ENCODE measurements around the gene POLR3C.

The POLR3C gene

GRCh38 chr1:145878724-145879123 lies 54.7 kb downstream of the POLR3C start:
- Histone ChIP-seq H3K27me3 (ENCODE audit: insufficient read depth, low read depth) (peaks cover 15% of the 10 kb centered on the region; the same call in 1 of the 2 replicates), H3K27ac (no peak overlapping the region), H3K4me1 (ENCODE audit: low read depth, poor library complexity, severe bottlenecking) (peaks cover 7% of the 10 kb centered on the region), H3K9ac (no peak overlapping the region), H2AFZ (ENCODE audit: low read depth) (no peak overlapping the region), H3K4me2 (no peak overlapping the region), H4K20me1 (ENCODE audit: insufficient read depth) (no peaks in the 10 kb centered on the region), H3K4me3 (IDR thresholded peaks at IDR 0.05; ENCODE audit: insufficient read depth, low read depth, low read length) (no peak overlapping the region), H3K79me2 (ENCODE audit: insufficient read depth, low read depth) (no peaks in the 10 kb centered on the region), H3K36me3 (ENCODE audit: insufficient read depth) (no peaks in the 10 kb centered on the region)
- no peak for TF ChIP-seq CTCF (conservative IDR thresholded peaks at IDR 0.05; ENCODE audit: low read depth, low read length)

GRCh38 chr1:145879775-145880174 lies 55.8 kb downstream of the POLR3C start:
- Histone ChIP-seq H3K79me2 (ENCODE audit: insufficient read depth, low read depth) (no peaks in the 10 kb centered on the region), H3K9ac (no peak overlapping the region), H3K36me3 (ENCODE audit: insufficient read depth) (no peaks in the 10 kb centered on the region), H3K27me3 (ENCODE audit: insufficient read depth, low read depth) (peaks cover 26% of the 10 kb centered on the region), H3K4me1 (ENCODE audit: low read depth, poor library complexity, severe bottlenecking) (peaks cover 7% of the 10 kb centered on the region), H3K4me2 (no peak overlapping the region), H3K27ac (no peak overlapping the region), H2AFZ (ENCODE audit: low read depth) (no peak overlapping the region), H3K4me3 (IDR thresholded peaks at IDR 0.05; ENCODE audit: insufficient read depth, low read depth, low read length) (no peak overlapping the region), H4K20me1 (ENCODE audit: insufficient read depth) (no peaks in the 10 kb centered on the region)
- no peak for TF ChIP-seq CTCF (conservative IDR thresholded peaks at IDR 0.05; ENCODE audit: low read depth, low read length)

GRCh38 chr1:145884675-145885074 lies 60.7 kb downstream of the POLR3C start:
- H3K9ac ChIP-seq: no peak overlapping the region
- no peaks in the 10 kb centered on the region for H3K79me2 ChIP-seq (ENCODE audit: insufficient read depth, low read depth)
- H2AFZ ChIP-seq (ENCODE audit: low read depth): 0 out of 2 replicates have a peak overlapping the region, but pooled peaks have one; percentile 95
- no peak overlapping the region for H3K4me3 ChIP-seq (IDR thresholded peaks at IDR 0.05; ENCODE audit: insufficient read depth, low read depth, low read length)
- H3K36me3 ChIP-seq (ENCODE audit: insufficient read depth): no peaks in the 10 kb centered on the region
- no peaks in the 10 kb centered on the region for H4K20me1 ChIP-seq (ENCODE audit: insufficient read depth)
- peaks cover 18% of the 10 kb centered on the region for H3K4me1 ChIP-seq (ENCODE audit: low read depth, poor library complexity, severe bottlenecking)
- no peak overlapping the region for H3K4me2 ChIP-seq
- H3K27me3 ChIP-seq (ENCODE audit: insufficient read depth, low read depth): peaks cover 25% of the 10 kb centered on the region
- TF ChIP-seq CTCF (conservative IDR thresholded peaks at IDR 0.05; ENCODE audit: low read depth, low read length): no peak
- H3K27ac ChIP-seq: no peak overlapping the region

- peaks cover 25% of the 10 kb centered on the region for H3K27me3 ChIP-seq (ENCODE audit: insufficient read depth, low read depth)
- TF ChIP-seq CTCF (conservative IDR thresholded peaks at IDR 0.05; ENCODE audit: low read depth, low read length): no peak
- no peak within 1 kb of the TSS for H3K27ac ChIP-seq
- H3K36me3 ChIP-seq (ENCODE audit: insufficient read depth): no peaks in the 10 kb centered on the region
- no peak within 1 kb of the TSS for H3K9ac ChIP-seq
- H3K79me2 ChIP-seq (ENCODE audit: insufficient read depth, low read depth): no peaks in the 10 kb centered on the region
- peak within 1 kb of the TSS; percentile 95 for H2AFZ ChIP-seq (ENCODE audit: low read depth)
- peak within 1 kb of the TSS; percentile 79 for H3K4me2 ChIP-seq
- peak within 1 kb of the TSS; percentile 96 for H3K4me3 ChIP-seq (IDR thresholded peaks at IDR 0.05; ENCODE audit: insufficient read depth, low read depth, low read length)
- H3K4me1 ChIP-seq (ENCODE audit: low read depth, poor library complexity, severe bottlenecking): peaks cover 11% of the 10 kb centered on the region
- H4K20me1 ChIP-seq (ENCODE audit: insufficient read depth): no peaks in the 10 kb centered on the region
Measured at GRCh38 chr1:145885738-145886287, 61.8 kb downstream of the POLR3C start, which contains the start of gene ANKRD35. TSS of gene ANKRD35 (minus strand) at chr1:145885866. CDS start at chr1:145885758, 108 bp downstream.

Data from KMS-11 (cell line).